GM12874 (cell line): ENCODE results near the gene MRPL38.

ENCODE experiments used
- CTCF ChIP-seq: IDR thresholded peaks from 2 replicates; pipeline ENCODE4 v1.5.1; 2011; ENCODE audit warnings: low read depth, mild to moderate bottlenecking, control low read depth, low read length, moderate library complexity; ENCODE audit not compliant: insufficient read depth

MRPL38 gene

GRCh38 chr17:75925912-75926311 lies 21.2 kb upstream of the MRPL38 start:
- TF ChIP-seq CTCF = no peak

GRCh38 chr17:75925103-75925502 lies 20.4 kb upstream of the MRPL38 start:
- TF ChIP-seq CTCF = no peak

- no peak for TF ChIP-seq CTCF
Measured at GRCh38 chr17:75922963-75923874, 18.5 kb upstream of the MRPL38 start.

- no peak for TF ChIP-seq CTCF
Measured at GRCh38 chr17:75922173-75922961, 17.7 kb upstream of the MRPL38 start.

- no peak for TF ChIP-seq CTCF
Measured at GRCh38 chr17:75921596-75921995, 16.9 kb upstream of the MRPL38 start.

GRCh38 chr17:75920045-75920560 lies 15.4 kb upstream of the MRPL38 start:
- TF ChIP-seq CTCF = no peak

GRCh38 chr17:75919611-75920010 lies 14.9 kb upstream of the MRPL38 start:
- no peak for TF ChIP-seq CTCF
